Endodermal cell (in vitro differentiated cells): ENCODE measurements around the gene COLEC11. TPM values are rescaled to one million over a fixed set of nuclear protein-coding genes. Genes with fewer than 3 reads are reported as not detected.

ENCODE experiments used
- DNase-seq: peaks from one replicate; pipeline ENCODE4 v3.0.0-alpha.2; 2017
- H3K27ac ChIP-seq: 2 replicates; pipeline ENCODE4 v1.5.1; 2013; ENCODE audit warnings: mild to moderate bottlenecking, low read depth, low read length, moderate library complexity
- H3K27me3 ChIP-seq: 2 replicates; pipeline ENCODE4 v1.6.1; 2013; ENCODE audit warnings: mild to moderate bottlenecking, low read length, moderate library complexity; ENCODE audit not compliant: insufficient read depth, control insufficient read depth, poor library complexity, severe bottlenecking
- H3K36me3 ChIP-seq: 2 replicates; pipeline ENCODE4 v1.7.0; 2013; ENCODE audit warnings: mild to moderate bottlenecking, low read length, moderate library complexity; ENCODE audit not compliant: control insufficient read depth, insufficient read depth
- H3K4me1 ChIP-seq: one replicate; pipeline ENCODE4 v1.7.0; 2013; ENCODE audit warnings: low read length; ENCODE audit not compliant: control insufficient read depth, insufficient read depth
- H3K4me3 ChIP-seq: 2 replicates; pipeline ENCODE4 v1.5.1; 2013; ENCODE audit warnings: mild to moderate bottlenecking, low read length, moderate library complexity
- H3K9ac ChIP-seq: 2 replicates; pipeline ENCODE4 v1.6.1; 2013; ENCODE audit warnings: mild to moderate bottlenecking, low read length, moderate library complexity; ENCODE audit not compliant: poor library complexity, severe bottlenecking; ENCODE audit errors: extremely low read depth
- H3K9me3 ChIP-seq: 2 replicates; pipeline ENCODE4 v1.6.1; 2013; ENCODE audit warnings: mild to moderate bottlenecking, low read length, moderate library complexity; ENCODE audit not compliant: control insufficient read depth
- H3K27ac Mint-ChIP-seq: 2 replicates; pipeline ENCODE4 v1.8.0; 2020; ENCODE audit warnings: mixed read lengths
- H3K27me3 Mint-ChIP-seq: 2 replicates; pipeline ENCODE4 v1.8.0; 2021; ENCODE audit warnings: mild to moderate bottlenecking, mixed read lengths; ENCODE audit not compliant: insufficient read depth
- H3K36me3 Mint-ChIP-seq: 2 replicates; pipeline ENCODE4 v1.8.0; 2020; ENCODE audit warnings: low read depth, mixed read lengths
- H3K4me1 Mint-ChIP-seq: 2 replicates; pipeline ENCODE4 v1.8.0; 2020; ENCODE audit warnings: mixed read lengths
- H3K4me3 Mint-ChIP-seq: 2 replicates; pipeline ENCODE4 v1.8.0; 2020; ENCODE audit warnings: mild to moderate bottlenecking, moderate library complexity, mixed read lengths
- H3K9me3 Mint-ChIP-seq: 2 replicates; pipeline ENCODE4 v1.8.0; 2020; ENCODE audit warnings: mild to moderate bottlenecking, mixed read lengths
- CTCF ChIP-seq: fragments of 200-600 bp; sonication (generic); conservative IDR thresholded peaks from 2 replicates; pipeline ENCODE4 v1.5.0; 2021; ENCODE audit warnings: antibody characterized with exemption, mild to moderate bottlenecking
- WGBS, 2 experiments: methylation state at CpG; one replicate each; pipeline versions ENCODE4 v1.1.5 to v1.1.7; 2013; ENCODE audit warnings: missing lambda C conversion rate in 2 of 2, mixed read lengths in 1 of 2; ENCODE audit not compliant: insufficient coverage in 1 of 2, insufficient read length in 1 of 2; 5-methylcytosine and 5-hydroxymethylcytosine counted together
- total RNA-seq, 2 donors: library from RNA; stranded (reverse); fragmentation: NEBNext Ultra II Directional in 1 of 2; extraction: Animal tissue kit (Norgen Biotek cat#: 25700) in 1 of 2; gene quantifications; 2 replicates in 1 of 2; 3 replicates in 1 of 2; pipeline ENCODE4 v1.2.1, GENCODE V29; 2021

COLEC11 gene
- total RNA-seq, 2 donors from 2014 or later, result 1.1 to 1.5 TPM

GRCh38 chr2:3661149-3661660 is 66.3 kb downstream of the COLEC11 start:
- no peak overlapping the region for H3K4me3 ChIP-seq
- no peaks in the 10 kb centered on the region for H3K36me3 ChIP-seq
- H3K4me1 ChIP-seq, result peaks cover 15% of the 10 kb centered on the region
- Mint-ChIP-seq H3K27me3 (no peaks in the 10 kb centered on the region), H3K4me3 (no peak overlapping the region), H3K9me3 (no peaks in the 10 kb centered on the region), H3K4me1 (peaks cover 38% of the 10 kb centered on the region), H3K36me3 (no peaks in the 10 kb centered on the region), H3K27ac (peak overlapping the region; percentile 13)
- H3K27me3 ChIP-seq, result no peaks in the 10 kb centered on the region
- no peak overlapping the region for H3K27ac ChIP-seq
- DNase-seq, result no peak
- no peak for TF ChIP-seq CTCF
- H3K9me3 ChIP-seq, result no peaks in the 10 kb centered on the region
- 95 to 100% methylated on average over 3 of the region's 3 CpGs for WGBS, 2 experiments
- H3K9ac ChIP-seq, result no peak overlapping the region

GRCh38 chr2:3662239-3662638 is 67.3 kb downstream of the COLEC11 start:
- Histone ChIP-seq H3K36me3 (no peaks in the 10 kb centered on the region), H3K4me3 (no peak overlapping the region), H3K27ac (no peak overlapping the region), H3K4me1 (peaks cover 13% of the 10 kb centered on the region), H3K9me3 (no peaks in the 10 kb centered on the region), H3K27me3 (no peaks in the 10 kb centered on the region), H3K9ac (no peak overlapping the region)
- Mint-ChIP-seq H3K9me3 (no peaks in the 10 kb centered on the region), H3K27me3 (no peaks in the 10 kb centered on the region), H3K27ac (no peak overlapping the region), H3K36me3 (no peaks in the 10 kb centered on the region), H3K4me3 (no peak overlapping the region), H3K4me1 (peaks cover 33% of the 10 kb centered on the region)
- TF ChIP-seq CTCF, result peak; percentile 41
- 85 to 92% methylated on average over 6 of the region's 6 CpGs for WGBS, 2 experiments
- peak; percentile 72 for DNase-seq

- Histone ChIP-seq H3K36me3 (no peaks in the 10 kb centered on the region), H3K4me1 (peaks cover 4% of the 10 kb centered on the region), H3K4me3 (no peak overlapping the region), H3K9me3 (no peaks in the 10 kb centered on the region), H3K9ac (no peak overlapping the region), H3K27me3 (no peaks in the 10 kb centered on the region), H3K27ac (no peak overlapping the region)
- Mint-ChIP-seq H3K4me3 (no peak overlapping the region), H3K27ac (no peak overlapping the region), H3K27me3 (no peaks in the 10 kb centered on the region), H3K4me1 (peaks cover 23% of the 10 kb centered on the region), H3K9me3 (no peaks in the 10 kb centered on the region), H3K36me3 (no peaks in the 10 kb centered on the region)
- DNase-seq, result peak; percentile 17
- 75 to 92% methylated on average over 2 to 3 of the region's 3 CpGs for WGBS, 2 experiments
- no peak for TF ChIP-seq CTCF
Measured at GRCh38 chr2:3664118-3664517, 69.2 kb downstream of the COLEC11 start.
